GM12878 (cell line): ENCODE results near the gene NAA60. TPM values are rescaled to one million over a fixed set of nuclear protein-coding genes. Genes with fewer than 3 reads are reported as not detected.

Experiments used
- ATAC-seq: fragments of 200-7000 bp; cut with Tn5 transposase; 3 replicates; pipeline ENCODE4 v1.9.1; 2020; ENCODE audit warnings: mild to moderate bottlenecking, moderate library complexity
- BruUV-seq: library from RNA; stranded (reverse); fragments of 400-500 nt; replicated peaks from 2 replicates; lab custom pipeline; 2021; lab: Mats Ljungman, UMichigan
- CTCF ChIA-PET: fragments of 300-600 bp; sonication (Branson Sonifier 250); formaldehyde crosslinking; extraction: SDS; loops from one replicate; lab custom pipeline; 2021; ENCODE audit warnings: inconsistent platforms; lab: Yijun Ruan, JAX
- POLR2A ChIA-PET: fragments of 350-600 bp; formaldehyde crosslinking; extraction: SDS; loops from one replicate; lab custom pipeline; 2021; ENCODE audit warnings: inconsistent platforms; lab: Charles Lee
- RAD21 ChIA-PET: fragments of 300-600 bp; sonication (Branson Sonifier 250); formaldehyde crosslinking; loops from one replicate; lab custom pipeline; 2023; ENCODE audit warnings: antibody characterized with exemption; ENCODE audit not compliant: unreplicated experiment; lab: Charles Lee
- SMC1A ChIA-PET: fragments of 300-600 bp; sonication (Branson Sonifier 250); formaldehyde crosslinking; loops from one replicate; lab custom pipeline; 2023; ENCODE audit not compliant: unreplicated experiment, uncharacterized antibody; lab: Charles Lee
- DNase-seq: peaks from one replicate; pipeline ENCODE4 v3.0.0-alpha.2; 2011; ENCODE audit warnings: low read depth, low spot score
- FAIRE-seq: peaks from 3 replicates; lab custom pipeline; 2011; peaks lifted over from hg19 to GRCh38; lab: Jason Lieb, UNC
- H2AFZ ChIP-seq: 2 replicates; pipeline ENCODE4 v1.6.0; 2011; ENCODE audit warnings: low read depth, low read length, control low read depth; ENCODE audit not compliant: control insufficient read depth
- H3K27ac ChIP-seq: 2 replicates; pipeline ENCODE4 v1.5.1; 2011; ENCODE audit warnings: control low read depth; ENCODE audit not compliant: control insufficient read depth, insufficient read depth
- H3K27me3 ChIP-seq, 2 experiments: replicated peaks in 1 of 2; 2 replicates each; pipeline versions ENCODE4 v1.6.0 to v1.6.1; 2011; ENCODE audit warnings: low read length in 1 of 2; ENCODE audit not compliant: control insufficient read depth in 2 of 2, insufficient read depth in 2 of 2
- H3K36me3 ChIP-seq, 2 experiments: 2 replicates each; pipeline ENCODE4 v1.5.1; 2011; ENCODE audit warnings: low read length in 1 of 2; ENCODE audit not compliant: control insufficient read depth in 2 of 2, insufficient read depth in 2 of 2
- H3K4me1 ChIP-seq: 2 replicates; pipeline ENCODE4 v1.6.1; 2011; ENCODE audit warnings: mild to moderate bottlenecking, low read length, moderate library complexity, mixed read lengths; ENCODE audit not compliant: control insufficient read depth, insufficient read depth
- H3K4me2 ChIP-seq: 2 replicates; pipeline ENCODE4 v1.6.0; 2011; ENCODE audit warnings: control low read depth; ENCODE audit not compliant: control insufficient read depth, insufficient read depth
- H3K4me3 ChIP-seq: fragments of 200-600 bp; sonication (generic); 2 replicates; pipeline ENCODE4 v1.5.1; 2016
- H3K79me2 ChIP-seq: 2 replicates; pipeline ENCODE4 v1.6.0; 2011; ENCODE audit warnings: low read length; ENCODE audit not compliant: control insufficient read depth, insufficient read depth
- H3K9ac ChIP-seq: 2 replicates; pipeline ENCODE4 v1.8.0; 2011; ENCODE audit warnings: low read length, control low read depth, mixed read lengths; ENCODE audit not compliant: control insufficient read depth, insufficient read depth
- H3K9me3 ChIP-seq: replicated peaks from 3 replicates; pipeline ENCODE4 v1.5.1; 2011; ENCODE audit warnings: mild to moderate bottlenecking, low read length; ENCODE audit not compliant: control insufficient read depth, insufficient read depth
- H4K20me1 ChIP-seq: 2 replicates; pipeline ENCODE4 v1.6.0; 2011; ENCODE audit not compliant: control insufficient read depth, insufficient read depth
- CHD1 ChIP-seq: IDR thresholded peaks from 2 replicates; pipeline ENCODE4 v1.6.1; 2012; ENCODE audit warnings: low read depth, low read length, improper control_type of control experiment
- CTCF ChIP-seq, 3 experiments: IDR thresholded peaks in 2 of 3; conservative IDR thresholded peaks in 1 of 3; 2 replicates each; pipeline ENCODE4 v1.5.1; 2011; ENCODE audit warnings: low read depth in 3 of 3, low read length in 3 of 3, mild to moderate bottlenecking in 3 of 3, control low read depth in 2 of 3, moderate library complexity in 2 of 3, inconsistent platforms in 1 of 3, mixed read lengths in 1 of 3; ENCODE audit not compliant: control insufficient read depth in 2 of 3, insufficient read depth in 1 of 3; ENCODE audit errors: extremely low read depth in 1 of 3
- EGR1 ChIP-seq, 2 experiments: IDR thresholded peaks; 1 replicate in 1 of 2; 2 replicates in 1 of 2; pipeline ENCODE4 v1.6.1; 2011 to 2012; ENCODE audit warnings: low read depth in 2 of 2, low read length in 2 of 2, borderline replicate concordance in 1 of 2, mild to moderate bottlenecking in 1 of 2, moderate library complexity in 1 of 2
- MYB ChIP-seq: fragments of 150-350 bp; IDR thresholded peaks from 2 replicates; pipeline ENCODE4 v1.6.1; 2014; ENCODE audit warnings: mild to moderate bottlenecking, low read depth, low read length, borderline replicate concordance
- NR2C1 ChIP-seq: fragments of 450-650 bp; IDR thresholded peaks from 2 replicates; pipeline ENCODE4 v1.6.1; 2017; ENCODE audit warnings: antibody characterized with exemption, mild to moderate bottlenecking, moderate library complexity
- PAX8 ChIP-seq: fragments of 450-650 bp; IDR thresholded peaks from 2 replicates; pipeline ENCODE4 v1.6.1; 2017; ENCODE audit warnings: mild to moderate bottlenecking, moderate library complexity
- STAT1 ChIP-seq: fragments of 450-650 bp; conservative IDR thresholded peaks from 2 replicates; pipeline ENCODE4 v1.6.1; 2014; ENCODE audit warnings: antibody characterized with exemption, mild to moderate bottlenecking
- ZBTB4 ChIP-seq: fragments of 450-650 bp; formaldehyde crosslinking; IDR thresholded peaks from 2 replicates; pipeline ENCODE4 v1.4.0; 2022; ENCODE audit warnings: mild to moderate bottlenecking, moderate library complexity
- WGBS: methylation state at CpG from one replicate; pipeline ENCODE4 v1.1.6; 2016; ENCODE audit warnings: low lambda C conversion rate; ENCODE audit not compliant: insufficient replicate concordance, insufficient coverage; ENCODE audit errors: missing lambda C conversion rate; 5-methylcytosine and 5-hydroxymethylcytosine counted together
- in situ Hi-C: fragments of 300-500 bp; cut with MboI; formaldehyde crosslinking; loops from 9 replicates; pipeline ENCODE4 v1.14.3; 2018; ENCODE audit warnings: mixed read lengths
- intact Hi-C: fragments of 100-400 bp; cut with micrococcal nuclease; formaldehyde crosslinking; loops from one replicate; pipeline ENCODE4 v1.14.2; 2022; ENCODE audit not compliant: unreplicated experiment
- polyA plus RNA-seq, 11 experiments: library from polyadenylated mRNA; depleted of rRNA in 4 of 11; unstranded in 6 of 11; stranded (reverse) in 5 of 11; fragments of >200 nt; fragmentation: Nextera tagmentation in 4 of 11; fragmentation: Illumina TruSeq in 1 of 11; extraction: Ambion mirVana in 4 of 11; extraction: Trizol in 1 of 11; gene quantifications; 1 replicate in 1 of 11; 2 replicates in 10 of 11; pipeline versions ENCODE4 v1.2.1 to v1.2.3, GENCODE V29; 2011 to 2016; ENCODE audit warnings: inconsistent platforms in 2 of 11, missing spikeins in 2 of 11, low read depth in 1 of 11
- total RNA-seq, 4 experiments: library from RNA; depleted of rRNA in 3 of 4; stranded (reverse); fragments of >200 nt in 3 of 4; fragmentation: Illumina TruSeq in 1 of 4; extraction: Trizol in 1 of 4; gene quantifications; 2 replicates each; pipeline versions ENCODE4 v1.2.1 to v1.2.3, GENCODE V29; 2013 to 2021
- TF ChIP-seq, protein P1 (sequence below): fragments of 450-650 bp; IDR thresholded peaks from 2 replicates; pipeline ENCODE4 v1.6.1; 2018; ENCODE audit warnings: borderline replicate concordance, mild to moderate bottlenecking; ENCODE audit not compliant: partially characterized antibody
- TF ChIP-seq, protein P2 (sequence below): IDR thresholded peaks from 2 replicates; pipeline ENCODE4 v1.6.1; 2012; ENCODE audit warnings: low read depth, low read length, improper control_type of control experiment

The NAA60 gene
- total and polyA plus RNA-seq, 10 of the 15 experiments (the other 5 are each of a cell fraction or from before 2014, with no cell fraction given) = 6.2 to 43.1 (median 34.6) TPM

GRCh38 chr16:3532741-3533140 lies 89.3 kb downstream of the NAA60 start:
- no peak overlapping the region for H3K9ac ChIP-seq
- CTCF ChIA-PET = interaction anchor here (0.7 kb wide), 1 partner anchor 44 kb away, joined by 3 read pairs; the partner anchor contains the start of gene NLRC3
- no peak overlapping the region for H2AFZ ChIP-seq
- TF ChIP-seq STAT1 = no peak
- TF ChIP-seq EGR1 (IDR thresholded peaks at IDR 0.05; ENCODE audit: borderline replicate concordance in 1 of 2, low read depth in 2 of 2, low read length in 2 of 2) = no peak
- TF ChIP-seq, protein P1, sequence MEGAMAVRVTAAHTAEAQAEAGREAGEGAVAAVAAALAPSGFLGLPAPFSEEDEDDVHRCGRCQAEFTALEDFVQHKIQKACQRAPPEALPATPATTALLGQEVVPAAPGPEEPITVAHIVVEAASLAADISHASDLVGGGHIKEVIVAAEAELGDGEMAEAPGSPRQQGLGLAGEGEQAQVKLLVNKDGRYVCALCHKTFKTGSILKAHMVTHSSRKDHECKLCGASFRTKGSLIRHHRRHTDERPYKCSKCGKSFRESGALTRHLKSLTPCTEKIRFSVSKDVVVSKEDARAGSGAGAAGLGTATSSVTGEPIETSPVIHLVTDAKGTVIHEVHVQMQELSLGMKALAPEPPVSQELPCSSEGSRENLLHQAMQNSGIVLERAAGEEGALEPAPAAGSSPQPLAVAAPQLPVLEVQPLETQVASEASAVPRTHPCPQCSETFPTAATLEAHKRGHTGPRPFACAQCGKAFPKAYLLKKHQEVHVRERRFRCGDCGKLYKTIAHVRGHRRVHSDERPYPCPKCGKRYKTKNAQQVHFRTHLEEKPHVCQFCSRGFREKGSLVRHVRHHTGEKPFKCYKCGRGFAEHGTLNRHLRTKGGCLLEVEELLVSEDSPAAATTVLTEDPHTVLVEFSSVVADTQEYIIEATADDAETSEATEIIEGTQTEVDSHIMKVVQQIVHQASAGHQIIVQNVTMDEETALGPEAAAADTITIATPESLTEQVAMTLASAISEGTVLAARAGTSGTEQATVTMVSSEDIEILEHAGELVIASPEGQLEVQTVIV = no peak
- TF ChIP-seq CTCF (IDR thresholded peaks at IDR 0.05 in 2 of 3, conservative IDR thresholded peaks at IDR 0.05 in 1 of 3; ENCODE audit: control insufficient read depth in 2 of 3, extremely low read depth in 1 of 3, insufficient read depth in 1 of 3, low read depth in 3 of 3, low read length in 3 of 3) = no peak
- TF ChIP-seq CHD1 = no peak
- TF ChIP-seq NR2C1 = no peak
- TF ChIP-seq ZBTB4 (CRISPR knock-in tag) = no peak
- TF ChIP-seq, protein P2, sequence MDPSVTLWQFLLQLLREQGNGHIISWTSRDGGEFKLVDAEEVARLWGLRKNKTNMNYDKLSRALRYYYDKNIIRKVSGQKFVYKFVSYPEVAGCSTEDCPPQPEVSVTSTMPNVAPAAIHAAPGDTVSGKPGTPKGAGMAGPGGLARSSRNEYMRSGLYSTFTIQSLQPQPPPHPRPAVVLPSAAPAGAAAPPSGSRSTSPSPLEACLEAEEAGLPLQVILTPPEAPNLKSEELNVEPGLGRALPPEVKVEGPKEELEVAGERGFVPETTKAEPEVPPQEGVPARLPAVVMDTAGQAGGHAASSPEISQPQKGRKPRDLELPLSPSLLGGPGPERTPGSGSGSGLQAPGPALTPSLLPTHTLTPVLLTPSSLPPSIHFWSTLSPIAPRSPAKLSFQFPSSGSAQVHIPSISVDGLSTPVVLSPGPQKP = no peak
- TF ChIP-seq PAX8 = no peak
- TF ChIP-seq MYB = no peak
- intact Hi-C loops (no loop called here), in situ Hi-C loops (no loop called here)
- H3K36me3 ChIP-seq = no peaks in the 10 kb centered on the region; a peak in 1 of 4 replicates
- H3K9me3 ChIP-seq = no peaks in the 10 kb centered on the region
- FAIRE-seq = no peak
- no peak overlapping the region for H3K4me3 ChIP-seq
- H4K20me1 ChIP-seq = no peaks in the 10 kb centered on the region
- no peaks in the 10 kb centered on the region for H3K79me2 ChIP-seq
- BruUV-seq = no TSS peak
- POLR2A ChIA-PET = no interaction called here
- no peak overlapping the region for H3K27ac ChIP-seq
- SMC1A ChIA-PET = no interaction called here
- no peak for DNase-seq
- RAD21 ChIA-PET = no interaction called here
- 99% methylated on average over 12 of the region's 12 CpGs for WGBS
- ATAC-seq = no peak
- no peak overlapping the region for H3K4me2 ChIP-seq
- no peaks in the 10 kb centered on the region for H3K27me3 ChIP-seq
- H3K4me1 ChIP-seq = no peaks in the 10 kb centered on the region
